C4-2B (cell line): ENCODE data around the gene RRAGD.

Experiments used
- CTCF ChIP-seq: fragments of 450-650 bp; conservative IDR thresholded peaks from 2 replicates; pipeline ENCODE4 v1.5.1; 2017; ENCODE audit warnings: mild to moderate bottlenecking
- ZFX ChIP-seq: fragments of 450-650 bp; IDR thresholded peaks from 2 replicates; pipeline ENCODE4 v1.6.1; 2017

DNA sequence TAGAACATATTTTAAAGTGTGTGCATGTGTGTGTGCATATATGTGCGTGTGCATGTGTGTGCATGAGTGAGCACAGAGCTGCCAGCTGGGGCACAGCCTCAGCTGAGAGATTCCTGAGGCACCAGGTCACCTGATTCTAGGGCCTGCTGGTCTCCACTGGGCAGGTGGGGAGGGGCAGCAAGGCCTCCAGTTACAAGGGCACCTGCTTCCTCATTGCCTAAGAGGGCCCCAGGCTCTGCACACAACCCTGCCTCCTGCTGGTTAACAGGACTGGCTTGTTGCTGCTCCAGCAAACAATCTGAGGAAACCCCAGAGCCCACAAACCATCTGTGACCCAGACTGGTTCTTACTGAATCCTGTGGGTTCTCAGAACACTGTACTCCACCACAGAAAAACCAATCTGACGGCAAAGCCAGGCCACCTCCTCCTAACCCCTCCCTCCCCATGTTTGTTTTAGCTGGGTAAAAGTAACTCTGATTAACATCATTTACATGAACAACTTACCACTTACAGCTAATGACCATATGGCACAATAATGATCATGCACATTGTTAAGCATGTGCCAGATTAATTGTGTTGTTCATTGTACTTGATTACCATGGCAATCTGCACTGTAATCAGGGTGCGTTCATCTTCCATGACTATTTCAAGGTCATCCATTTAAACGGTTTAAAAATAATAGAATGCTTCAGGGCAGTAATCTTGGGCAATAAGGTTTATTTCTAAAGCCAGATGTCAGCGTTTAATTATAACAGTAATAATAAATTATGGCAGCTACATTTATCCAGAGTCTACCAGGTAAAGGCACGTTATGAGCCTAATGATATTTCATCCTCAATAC is 36.4 kb downstream of the RRAGD start:
- peak; percentile 12 for TF ChIP-seq CTCF
- no peak for TF ChIP-seq ZFX
